Neural progenitor cell (in vitro differentiated cells): ENCODE measurements around the gene NDUFA13.

Experiments used
- CTCF ChIP-seq: fragments of 200-600 bp; sonication (generic); IDR thresholded peaks from 2 replicates; pipeline ENCODE4 v1.5.1; 2017; ENCODE audit warnings: antibody characterized with exemption, mild to moderate bottlenecking
- EZH2 ChIP-seq: fragments of 200-600 bp; sonication (generic); IDR thresholded peaks from 2 replicates; pipeline ENCODE4 v1.6.1; 2017; ENCODE audit warnings: antibody characterized with exemption, mild to moderate bottlenecking, moderate library complexity
- EZH2phosphoT487 ChIP-seq: fragments of 200-600 bp; sonication (generic); IDR thresholded peaks from 2 replicates; pipeline ENCODE4 v1.6.1; 2017; ENCODE audit warnings: antibody characterized with exemption

- TF ChIP-seq CTCF (no peak), EZH2 (no peak), EZH2phosphoT487 (no peak)
Observed at GRCh38 chr19:19500975-19501644, 14.9 kb upstream of the NDUFA13 start.
